ENCODE data around the gene AMACR. TPM values are rescaled to one million over a fixed set of nuclear protein-coding genes. Genes with fewer than 3 reads are reported as not detected.
"Not testable (repeated sequence)": the region's sequence is repeated elsewhere in the genome, so short reads cannot be mapped to it uniquely, and the experiment has no call there.

AMACR gene
- total and polyA plus RNA-seq, 5 experiments from 2014 or later = 4.8 to 9.1 (median 5.9) TPM

DNA sequence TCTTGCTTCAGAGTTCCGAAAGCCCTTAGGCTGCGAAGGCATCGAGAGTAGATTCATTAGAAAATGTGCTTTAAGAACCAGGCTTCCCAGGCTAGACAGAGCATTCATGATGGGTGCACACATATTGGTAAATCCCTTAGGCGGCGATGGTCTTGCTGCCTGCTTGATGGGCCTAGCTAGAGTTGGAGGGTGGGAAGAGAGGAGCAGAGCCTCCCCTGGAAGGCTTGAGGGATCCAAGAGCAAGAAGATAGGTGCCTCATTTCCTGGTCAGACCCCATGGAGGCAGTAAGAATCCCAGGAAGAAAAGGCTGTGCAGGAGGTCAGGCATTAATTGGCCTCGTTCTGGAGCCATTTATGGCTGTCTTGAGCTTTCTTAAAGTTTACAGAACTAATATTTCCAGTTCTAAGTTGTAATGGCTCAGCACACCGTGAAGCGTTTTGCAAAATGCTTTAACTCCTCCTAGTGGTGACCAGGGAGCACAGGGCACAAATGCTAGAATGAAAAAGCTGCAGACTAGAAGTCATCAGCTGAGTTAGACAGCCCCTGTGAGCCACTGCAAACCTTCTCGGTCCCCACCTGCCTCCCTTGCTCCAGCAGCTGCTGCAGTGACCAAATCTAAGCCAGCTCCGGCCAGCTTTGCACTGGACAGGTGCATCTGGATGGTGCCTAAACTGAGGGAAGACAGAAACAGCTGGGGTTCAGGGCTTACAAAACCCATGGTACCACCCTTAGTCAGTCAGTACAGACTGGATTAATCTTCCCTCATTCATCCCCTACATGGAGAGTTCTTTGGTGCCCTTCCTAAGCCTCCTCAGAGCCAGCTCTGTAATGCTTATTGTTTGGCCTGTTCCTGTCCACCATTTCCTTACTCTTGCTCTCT is 38.0 kb downstream of the AMACR start:
- no peaks in the 10 kb centered on the region for H3K36me3 Mint-ChIP-seq
- peak overlapping the region in 1 of 10 donors; percentile 10 for H3K27ac Mint-ChIP-seq
- H3K27me3 Mint-ChIP-seq = no peaks in the 10 kb centered on the region
- ATAC-seq (peak; percentile 58 to 61), DNase-seq (peak in 3 of 10 donors; percentile 1 to 24 (median 23))
- no peak overlapping the region for H3K4me3 Mint-ChIP-seq
- no peaks in the 10 kb centered on the region for H3K9me3 Mint-ChIP-seq
- POLR2A ChIA-PET = no interaction called here
- H3K4me1 Mint-ChIP-seq = peaks cover 0 to 13% (median 7%) of the 10 kb centered on the region in 4 donors

DNA sequence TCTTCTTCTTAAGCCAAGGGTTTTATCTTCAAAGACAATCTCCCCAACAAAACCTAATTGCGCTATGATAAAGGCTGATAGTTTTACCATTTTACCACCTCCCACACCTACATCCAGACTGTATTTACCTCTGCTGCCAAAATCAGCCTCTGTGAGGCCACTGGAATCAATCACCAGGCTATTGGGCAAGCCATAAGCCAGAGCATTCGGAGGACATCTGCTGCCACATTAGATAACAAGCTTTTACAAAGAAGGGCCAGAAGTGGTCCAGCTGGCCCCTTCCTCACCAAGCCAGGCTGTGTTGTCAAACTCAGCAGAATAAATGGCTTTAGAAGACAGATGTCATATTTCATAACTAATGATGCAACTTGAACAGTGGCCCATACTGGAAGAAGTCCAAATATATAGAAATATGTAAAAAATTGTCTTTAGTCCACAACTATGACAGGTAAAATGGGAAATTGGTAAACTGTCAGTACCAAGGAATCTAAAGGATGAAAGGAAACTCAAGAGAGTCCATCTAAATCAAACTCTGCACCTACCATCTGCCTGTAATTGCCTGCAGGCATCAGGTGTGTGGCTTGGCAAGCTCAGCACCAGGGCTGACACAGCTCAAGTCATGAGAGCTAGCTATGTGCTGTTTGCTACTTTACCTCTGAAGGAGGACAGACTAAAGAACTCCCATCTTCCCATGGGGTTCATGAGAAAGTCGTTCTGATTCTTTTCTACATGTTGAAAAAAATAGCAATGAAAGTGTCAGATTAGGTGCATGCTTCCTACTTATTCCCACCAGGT is 39.4 kb downstream of the AMACR start:
- Mint-ChIP-seq H3K36me3 (no peaks in the 10 kb centered on the region), H3K27me3 (no peaks in the 10 kb centered on the region), H3K9me3 (no peaks in the 10 kb centered on the region), H3K4me3 (no peak overlapping the region), H3K27ac (no peak overlapping the region), H3K4me1 (peaks cover 0 to 12% (median 8%) of the 10 kb centered on the region in 4 donors)
- POLR2A ChIA-PET = no interaction called here
- ATAC-seq (no peak), DNase-seq (no peak)

GRCh38 chr5:33966805-33967204 is 41.0 kb downstream of the AMACR start:
- ATAC-seq = no peak
- H3K4me3 Mint-ChIP-seq = no peak overlapping the region

GRCh38 chr5:33964132-33964700 is 43.6 kb downstream of the AMACR start:
- Mint-ChIP-seq H3K9me3 (no peaks in the 10 kb centered on the region), H3K4me3 (no peak overlapping the region), H3K27ac (no peak overlapping the region), H3K36me3 (no peaks in the 10 kb centered on the region), H3K27me3 (peaks cover 0 to 8% (median 2%) of the 10 kb centered on the region in 5 donors), H3K4me1 (peaks cover 0 to 8% (median 3%) of the 10 kb centered on the region in 4 donors)
- POLR2A ChIA-PET = no interaction called here
- DNase-seq = no peak
- ATAC-seq = no peak

More at GRCh38 chr5:33966805-33967204, 41.0 kb downstream of the AMACR start:
- Mint-ChIP-seq H3K9me3 (no peaks in the 10 kb centered on the region), H3K27me3 (peaks cover 0 to 2% (median 0%) of the 10 kb centered on the region in 5 donors), H3K36me3 (no peaks in the 10 kb centered on the region), H3K27ac (no peak overlapping the region), H3K4me1 (peaks cover 0 to 10% (median 3%) of the 10 kb centered on the region in 4 donors)
- DNase-seq = no peak
- POLR2A ChIA-PET = no interaction called here

- POLR2A ChIA-PET = no interaction called here
- H3K27me3 Mint-ChIP-seq = peaks cover 2 to 19% (median 5%) of the 10 kb centered on the region in 5 donors
- no peak overlapping the region for H3K27ac Mint-ChIP-seq
- no peaks in the 10 kb centered on the region for H3K4me1 Mint-ChIP-seq
- DNase-seq = no peak
- no peak for ATAC-seq
- H3K36me3 Mint-ChIP-seq = peaks cover 0 to 9% (median 4%) of the 10 kb centered on the region in 3 donors
- H3K4me3 Mint-ChIP-seq = no peak overlapping the region
- peaks cover 0 to 16% (median 6%) of the 10 kb centered on the region in 9 donors for H3K9me3 Mint-ChIP-seq
These were observed 49.7 kb downstream of the AMACR start for GRCh38 chr5:33958176-33958575.

DNA sequence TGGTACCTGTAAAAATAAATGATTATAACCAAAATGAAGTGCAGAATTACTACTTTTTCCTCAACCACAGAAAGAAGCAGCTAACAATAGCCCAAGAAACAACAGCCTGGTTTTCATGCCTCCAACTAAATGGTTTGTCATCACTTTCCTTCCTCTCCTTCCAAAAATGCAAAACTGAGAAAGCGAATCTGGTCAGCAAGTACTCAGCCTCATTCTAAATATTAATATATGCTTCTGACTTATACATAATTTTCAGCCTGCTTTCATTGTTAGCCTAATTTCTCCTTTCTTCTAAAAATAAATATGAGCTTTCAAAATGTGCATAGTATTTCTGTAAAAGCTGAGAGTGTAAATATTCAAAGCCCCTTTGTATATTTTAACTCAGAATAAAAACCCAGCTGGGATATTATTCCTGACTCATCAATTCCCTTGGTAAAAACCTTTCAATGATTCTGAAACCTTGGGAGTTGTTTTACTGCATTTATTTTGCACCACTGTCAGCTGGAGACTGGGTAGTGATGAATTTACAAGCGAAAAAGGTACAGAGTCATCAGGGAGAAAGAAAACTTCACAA is 50.2 kb downstream of the AMACR start:
- Mint-ChIP-seq H3K9me3 (peaks cover 0 to 16% (median 6%) of the 10 kb centered on the region in 9 donors), H3K36me3 (peaks cover 0 to 9% (median 4%) of the 10 kb centered on the region in 3 donors), H3K4me3 (no peak overlapping the region), H3K27ac (no peak overlapping the region), H3K4me1 (no peaks in the 10 kb centered on the region), H3K27me3 (peaks cover 2 to 19% (median 5%) of the 10 kb centered on the region in 5 donors)
- DNase-seq (no peak), ATAC-seq (no peak)
- POLR2A ChIA-PET = no interaction called here

- H3K9me3 Mint-ChIP-seq = peaks cover 0 to 19% (median 9%) of the 10 kb centered on the region in 9 donors
- POLR2A ChIA-PET, H3K27ac Mint-ChIP-seq, H3K4me3 Mint-ChIP-seq, DNase-seq, H3K36me3 Mint-ChIP-seq, H3K4me1 Mint-ChIP-seq, H3K27me3 Mint-ChIP-seq, ATAC-seq: not testable (repeated sequence)
These were observed 55.7 kb downstream of the AMACR start for GRCh38 chr5:33952175-33952574.

- POLR2A ChIA-PET = interaction anchor here (0.7 kb wide), 1 partner anchor 225 kb away, joined by 3 read pairs; no protein-coding TSS in a partner anchor
- DNase-seq = no peak
- Mint-ChIP-seq H3K4me1 (no peaks in the 10 kb centered on the region), H3K36me3 (no peaks in the 10 kb centered on the region), H3K27ac (no peak overlapping the region), H3K27me3 (peaks cover 14 to 57% (median 28%) of the 10 kb centered on the region in 5 donors), H3K4me3 (no peak overlapping the region), H3K9me3 (peaks cover 0 to 4% (median 0%) of the 10 kb centered on the region in 9 donors)
- no peak for ATAC-seq
These were observed 63.2 kb downstream of the AMACR start for GRCh38 chr5:33944543-33945132.

- H3K9me3 Mint-ChIP-seq = no peaks in the 10 kb centered on the region
- peaks cover 0 to 7% (median 0%) of the 10 kb centered on the region in 4 donors for H3K4me1 Mint-ChIP-seq
- no peak overlapping the region for H3K27ac Mint-ChIP-seq
- peaks cover 18 to 90% (median 54%) of the 10 kb centered on the region in 5 donors for H3K27me3 Mint-ChIP-seq
- H3K4me3 Mint-ChIP-seq = no peak overlapping the region
- ATAC-seq (no peak), DNase-seq (no peak)
- H3K36me3 Mint-ChIP-seq = no peaks in the 10 kb centered on the region
- POLR2A ChIA-PET = no interaction called here
These were observed 66.8 kb downstream of the AMACR start for GRCh38 chr5:33941090-33941489.

DNA sequence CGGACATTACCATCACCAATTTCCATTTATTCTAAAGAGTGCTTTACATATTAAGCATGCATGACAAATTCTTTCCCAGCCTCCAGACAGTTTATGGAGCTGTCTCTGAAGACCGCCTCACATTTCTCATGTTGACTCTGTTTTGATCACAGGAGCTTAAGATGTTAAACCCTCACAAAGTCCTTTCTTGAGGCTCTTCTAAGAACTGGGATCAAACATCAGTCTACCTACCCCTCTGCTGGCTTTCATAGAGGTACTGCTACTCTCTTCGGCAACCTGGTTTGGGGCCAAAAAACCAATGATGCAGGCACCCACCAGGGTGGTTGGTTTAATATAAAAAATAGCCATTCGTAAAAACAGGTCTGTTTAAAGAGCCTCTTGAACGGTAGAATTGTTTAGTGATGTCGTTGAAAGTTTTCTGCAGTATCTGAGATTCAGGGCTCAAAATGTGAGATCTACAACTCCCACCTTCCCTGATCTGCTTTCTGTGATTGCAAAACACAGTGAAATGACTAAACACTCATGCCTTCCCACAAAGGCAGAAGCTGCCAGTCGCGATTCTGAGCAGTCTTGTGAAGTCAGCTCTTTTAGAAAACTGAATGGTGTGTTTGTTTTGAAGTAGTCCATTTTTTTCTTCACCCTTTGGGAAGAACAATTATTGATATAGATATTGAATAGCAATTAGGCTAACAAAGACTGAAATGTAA is 68.1 kb downstream of the AMACR start:
- no peak for ATAC-seq
- DNase-seq = no peak
- Mint-ChIP-seq H3K4me3 (no peak overlapping the region), H3K36me3 (no peaks in the 10 kb centered on the region), H3K27ac (no peak overlapping the region), H3K27me3 (peaks cover 18 to 89% (median 59%) of the 10 kb centered on the region in 5 donors), H3K4me1 (peaks cover 0 to 8% (median 0%) of the 10 kb centered on the region in 4 donors), H3K9me3 (no peaks in the 10 kb centered on the region)
- POLR2A ChIA-PET = no interaction called here

DNA sequence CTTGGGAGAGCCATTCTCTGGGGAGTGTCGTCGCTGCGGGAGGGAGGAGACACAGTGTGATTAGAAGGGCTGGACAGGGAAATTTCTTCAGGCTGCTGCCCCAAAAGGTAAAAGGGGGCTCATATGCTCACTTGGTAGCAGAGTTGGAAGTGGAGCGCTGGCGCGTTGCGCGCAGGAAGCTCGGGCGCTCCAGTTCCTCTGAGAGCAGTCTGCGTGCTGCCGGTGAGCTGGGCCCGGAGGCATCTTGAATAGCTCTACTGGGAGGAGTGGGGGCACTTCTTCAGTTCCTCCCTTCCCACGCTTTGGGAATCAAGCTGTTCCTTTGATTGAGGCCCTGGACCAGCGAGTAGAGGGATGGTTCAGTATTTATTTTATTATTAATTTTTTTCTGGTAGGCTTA is 69.0 kb downstream of the AMACR start:
- H3K27ac Mint-ChIP-seq = no peak overlapping the region
- H3K27me3 Mint-ChIP-seq = peaks cover 20 to 85% (median 57%) of the 10 kb centered on the region in 5 donors

GRCh38 chr5:33938507-33938796 is 69.4 kb downstream of the AMACR start:
- POLR2A ChIA-PET = no interaction called here
- peaks cover 0 to 8% (median 0%) of the 10 kb centered on the region in 4 donors for H3K4me1 Mint-ChIP-seq

More for the DNA sequence above, 69.0 kb downstream of the AMACR start:
- Mint-ChIP-seq H3K36me3 (no peaks in the 10 kb centered on the region), H3K4me3 (no peak overlapping the region), H3K9me3 (no peaks in the 10 kb centered on the region), H3K4me1 (peaks cover 0 to 8% (median 0%) of the 10 kb centered on the region in 4 donors)
- DNase-seq = no peak
- ATAC-seq = no peak
- POLR2A ChIA-PET = no interaction called here

More at GRCh38 chr5:33938507-33938796, 69.4 kb downstream of the AMACR start:
- no peak overlapping the region for H3K4me3 Mint-ChIP-seq
- no peak for DNase-seq
- no peaks in the 10 kb centered on the region for H3K36me3 Mint-ChIP-seq
- peaks cover 20 to 81% (median 54%) of the 10 kb centered on the region in 5 donors for H3K27me3 Mint-ChIP-seq
- no peak overlapping the region for H3K27ac Mint-ChIP-seq
- H3K9me3 Mint-ChIP-seq = no peaks in the 10 kb centered on the region
- no peak for ATAC-seq
